GM23338 (cell line): ENCODE measurements around the gene JHY. TPM values are rescaled to one million over a fixed set of nuclear protein-coding genes. Genes with fewer than 3 reads are reported as not detected.

Source experiments
- ATAC-seq: fragments of 200-7000 bp; cut with Tn5 transposase; 3 replicates; pipeline ENCODE4 v1.9.1; 2020
- DNase-seq: peaks from one replicate; pipeline ENCODE4 v3.0.0-alpha.2; 2015; ENCODE audit warnings: low spot score
- H2AFZ ChIP-seq: fragments of 200-600 bp; sonication (generic); 2 replicates; pipeline ENCODE4 v1.8.0; 2016; ENCODE audit warnings: antibody characterized with exemption, mild to moderate bottlenecking, moderate library complexity
- H3F3A ChIP-seq: fragments of 200-600 bp; sonication (generic); replicated peaks from 2 replicates; pipeline ENCODE4 v1.8.0; 2017; ENCODE audit warnings: antibody characterized with exemption, mixed run types, low read depth
- H3K27ac ChIP-seq: fragments of 200-600 bp; sonication (generic); 2 replicates; pipeline ENCODE4 v1.6.1; 2016; ENCODE audit warnings: low read depth
- H3K27me3 ChIP-seq: fragments of 200-600 bp; sonication (generic); 2 replicates; pipeline ENCODE4 v1.8.0; 2016; ENCODE audit warnings: mild to moderate bottlenecking, mixed run types, moderate library complexity; ENCODE audit not compliant: insufficient read depth
- H3K36me3 ChIP-seq: fragments of 200-600 bp; sonication (generic); 2 replicates; pipeline ENCODE4 v1.8.0; 2016; ENCODE audit warnings: mild to moderate bottlenecking; ENCODE audit not compliant: insufficient read depth
- H3K4me1 ChIP-seq: fragments of 200-600 bp; sonication (generic); 2 replicates; pipeline ENCODE4 v1.8.0; 2016; ENCODE audit warnings: mild to moderate bottlenecking, moderate library complexity; ENCODE audit not compliant: insufficient read depth
- H3K4me2 ChIP-seq: fragments of 200-600 bp; sonication (generic); 2 replicates; pipeline ENCODE4 v1.7.1; 2017; ENCODE audit warnings: mixed run types
- H3K4me3 ChIP-seq: fragments of 200-600 bp; sonication (generic); 2 replicates; pipeline ENCODE4 v1.6.1; 2016; ENCODE audit warnings: mixed run types
- H3K79me2 ChIP-seq: fragments of 200-600 bp; sonication (generic); replicated peaks from 2 replicates; pipeline ENCODE4 v1.8.0; 2017; ENCODE audit warnings: mild to moderate bottlenecking; ENCODE audit not compliant: insufficient read depth
- H3K9me2 ChIP-seq: fragments of 200-600 bp; sonication (generic); 2 replicates; pipeline ENCODE4 v1.8.0; 2017; ENCODE audit not compliant: insufficient read depth
- H4K20me1 ChIP-seq: fragments of 200-600 bp; sonication (generic); replicated peaks from 2 replicates; pipeline ENCODE4 v1.8.0; 2017; ENCODE audit warnings: mild to moderate bottlenecking; ENCODE audit not compliant: insufficient read depth
- H3K27ac Mint-ChIP-seq: 2 replicates; pipeline ENCODE4 v1.8.0; 2020; ENCODE audit warnings: inconsistent platforms, mild to moderate bottlenecking, moderate library complexity, mixed read lengths
- H3K27me3 Mint-ChIP-seq: 3 replicates; pipeline ENCODE4 v1.8.0; 2022; ENCODE audit warnings: low read depth, mild to moderate bottlenecking, moderate library complexity, mixed read lengths, inconsistent platforms; ENCODE audit not compliant: insufficient read depth, poor library complexity
- H3K36me3 Mint-ChIP-seq: 3 replicates; pipeline ENCODE4 v1.8.0; 2021; ENCODE audit warnings: low read depth, mild to moderate bottlenecking, inconsistent platforms, moderate library complexity, mixed read lengths
- H3K4me1 Mint-ChIP-seq: 3 replicates; pipeline ENCODE4 v1.8.0; 2020; ENCODE audit warnings: mild to moderate bottlenecking, inconsistent platforms, mixed read lengths
- H3K4me3 Mint-ChIP-seq: 3 replicates; pipeline ENCODE4 v1.8.0; 2021; ENCODE audit warnings: moderate library complexity, mild to moderate bottlenecking, inconsistent platforms, mixed read lengths
- H3K9me3 Mint-ChIP-seq: 3 replicates; pipeline ENCODE4 v1.8.0; 2020; ENCODE audit warnings: moderate library complexity, mild to moderate bottlenecking, inconsistent platforms, mixed read lengths
- CREB1 ChIP-seq: fragments of 250-450 bp; sonication (Bioruptor Pico); IDR thresholded peaks from 2 replicates; pipeline ENCODE4 v1.5.0; 2020; ENCODE audit warnings: low read depth, mild to moderate bottlenecking, moderate library complexity
- CTCF ChIP-seq, 2 experiments: fragments of 200-600 bp in 1 of 2; sonication (generic) in 1 of 2; conservative IDR thresholded peaks; 2 replicates each; pipeline versions ENCODE4 v1.5.1 to v1.6.1; 2016 to 2017; ENCODE audit warnings: antibody characterized with exemption in 2 of 2, low read depth in 2 of 2, mild to moderate bottlenecking in 2 of 2, moderate library complexity in 1 of 2
- ETS1 ChIP-seq: IDR thresholded peaks from 2 replicates; pipeline ENCODE4 v1.6.1; 2016; ENCODE audit warnings: antibody characterized with exemption
- EZH2 ChIP-seq: fragments of 200-600 bp; sonication (generic); IDR thresholded peaks from one replicate; pipeline ENCODE4 v1.8.0; 2017; ENCODE audit warnings: antibody characterized with exemption, mild to moderate bottlenecking, low read depth; ENCODE audit not compliant: unreplicated experiment
- EZH2phosphoT487 ChIP-seq: fragments of 200-600 bp; sonication (generic); IDR thresholded peaks from one replicate; pipeline ENCODE4 v1.8.1; 2018; ENCODE audit warnings: antibody characterized with exemption; ENCODE audit not compliant: unreplicated experiment
- JUNB ChIP-seq: IDR thresholded peaks from one replicate; pipeline ENCODE4 v1.6.1; 2016; ENCODE audit warnings: antibody characterized with exemption; ENCODE audit not compliant: unreplicated experiment
- NANOG ChIP-seq: IDR thresholded peaks from 2 replicates; pipeline ENCODE4 v1.6.1; 2016; ENCODE audit warnings: antibody characterized with exemption, borderline replicate concordance
- POLR2AphosphoS5 ChIP-seq: IDR thresholded peaks from 2 replicates; pipeline ENCODE4 v1.6.1; 2016; ENCODE audit warnings: antibody characterized with exemption, low read depth
- REST ChIP-seq: IDR thresholded peaks from one replicate; pipeline ENCODE4 v1.6.1; 2018; ENCODE audit warnings: antibody characterized with exemption; ENCODE audit not compliant: unreplicated experiment
- STAT1 ChIP-seq: IDR thresholded peaks from one replicate; pipeline ENCODE4 v1.6.1; 2016; ENCODE audit warnings: antibody characterized with exemption; ENCODE audit not compliant: unreplicated experiment
- ZNF114 ChIP-seq: fragments of 250-450 bp; sonication (Bioruptor Pico); IDR thresholded peaks from 2 replicates; pipeline ENCODE4 v1.5.0; 2020; ENCODE audit warnings: mild to moderate bottlenecking, moderate library complexity
- ZNF331 ChIP-seq: fragments of 250-450 bp; sonication (Bioruptor Pico); IDR thresholded peaks from 2 replicates; pipeline ENCODE4 v1.5.0; 2020; ENCODE audit warnings: low read depth, mild to moderate bottlenecking, moderate library complexity
- ZNF462 ChIP-seq: fragments of 250-450 bp; sonication (Bioruptor Pico); IDR thresholded peaks from 2 replicates; pipeline ENCODE4 v1.5.0; 2020; ENCODE audit warnings: mild to moderate bottlenecking, moderate library complexity
- polyA plus RNA-seq: library from polyadenylated mRNA; unstranded; fragments of >200 nt; fragmentation: Nextera tagmentation; extraction: Ambion mirVana; gene quantifications from 2 replicates; pipeline ENCODE4 v1.2.1, GENCODE V29; 2016
- total RNA-seq: library from RNA; depleted of rRNA; stranded (reverse); fragments of >200 nt; shearing (Covaris generic); gene quantifications from 2 replicates; pipeline ENCODE4 v1.2.3, GENCODE V29; 2014

The JHY gene
- total and polyA plus RNA-seq, 2 experiments from 2014 or later: 0.94 to 0.97 TPM

DNA sequence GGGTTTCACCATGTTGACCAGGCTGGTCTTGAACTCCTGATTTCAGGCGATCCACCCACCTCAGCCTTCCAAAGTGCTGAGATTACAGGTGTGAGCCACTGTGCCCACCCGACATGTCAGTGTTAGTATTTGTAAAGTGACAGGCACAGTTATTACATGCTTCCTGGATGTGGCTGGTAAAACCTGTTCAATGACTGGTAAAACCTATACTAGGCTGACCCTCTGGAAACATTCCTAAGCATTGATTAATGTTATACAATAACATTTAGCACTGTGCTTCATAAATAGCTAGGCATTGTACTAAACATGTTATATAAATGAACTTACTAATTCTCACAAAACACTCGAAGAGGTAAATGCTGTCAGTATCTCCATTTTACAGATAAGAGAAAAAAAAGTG is 20.9 kb upstream of the JHY start:
- H3K27ac Mint-ChIP-seq: no peak overlapping the region
- Histone ChIP-seq H2AFZ (no peak overlapping the region), H3K27ac (no peak overlapping the region), H3K4me2 (no peak overlapping the region), H4K20me1 (no peaks in the 10 kb centered on the region), H3K4me1 (no peaks in the 10 kb centered on the region), H3K4me3 (no peak overlapping the region), H3K36me3 (no peaks in the 10 kb centered on the region), H3K79me2 (no peaks in the 10 kb centered on the region), H3K27me3 (no peaks in the 10 kb centered on the region), H3K9me2 (no peaks in the 10 kb centered on the region), H3F3A (no peaks in the 10 kb centered on the region)
- peaks cover 2% of the 10 kb centered on the region for H3K27me3 Mint-ChIP-seq
- no peak for DNase-seq
- H3K9me3 Mint-ChIP-seq: no peaks in the 10 kb centered on the region
- TF ChIP-seq NANOG: no peak
- TF ChIP-seq EZH2: no peak
- TF ChIP-seq REST: no peak
- TF ChIP-seq ZNF331 (CRISPR knock-in tag): no peak
- no peak for TF ChIP-seq CTCF (conservative IDR thresholded peaks at IDR 0.05; ENCODE audit: low read depth in 2 of 2)
- TF ChIP-seq ETS1: no peak
- no peak for TF ChIP-seq CREB1
- TF ChIP-seq ZNF462 (CRISPR knock-in tag): no peak
- no peak for TF ChIP-seq JUNB
- TF ChIP-seq EZH2phosphoT487: no peak
- TF ChIP-seq STAT1: no peak
- no peak for TF ChIP-seq ZNF114 (CRISPR knock-in tag)
- no peak for TF ChIP-seq POLR2AphosphoS5
- ATAC-seq: no peak
- no peaks in the 10 kb centered on the region for H3K36me3 Mint-ChIP-seq
- H3K4me3 Mint-ChIP-seq: no peak overlapping the region
- no peaks in the 10 kb centered on the region for H3K4me1 Mint-ChIP-seq
